VCaP (cell line): ENCODE results near the gene C11orf97.
A peak's percentile ranks its signal among the peaks of the same experiment; 100 is the strongest.
"Not testable (repeated sequence)": the region's sequence is repeated elsewhere in the genome, so short reads cannot be mapped to it uniquely, and the experiment has no call there.

Experiments used
- H3K27ac ChIP-seq: fragments of 450-650 bp; 2 replicates; pipeline ENCODE4 v1.5.1; 2017
- CTCF ChIP-seq: fragments of 450-650 bp; conservative IDR thresholded peaks from 2 replicates; pipeline ENCODE4 v1.5.1; 2017; ENCODE audit warnings: mild to moderate bottlenecking, moderate library complexity

Gene C11orf97

DNA sequence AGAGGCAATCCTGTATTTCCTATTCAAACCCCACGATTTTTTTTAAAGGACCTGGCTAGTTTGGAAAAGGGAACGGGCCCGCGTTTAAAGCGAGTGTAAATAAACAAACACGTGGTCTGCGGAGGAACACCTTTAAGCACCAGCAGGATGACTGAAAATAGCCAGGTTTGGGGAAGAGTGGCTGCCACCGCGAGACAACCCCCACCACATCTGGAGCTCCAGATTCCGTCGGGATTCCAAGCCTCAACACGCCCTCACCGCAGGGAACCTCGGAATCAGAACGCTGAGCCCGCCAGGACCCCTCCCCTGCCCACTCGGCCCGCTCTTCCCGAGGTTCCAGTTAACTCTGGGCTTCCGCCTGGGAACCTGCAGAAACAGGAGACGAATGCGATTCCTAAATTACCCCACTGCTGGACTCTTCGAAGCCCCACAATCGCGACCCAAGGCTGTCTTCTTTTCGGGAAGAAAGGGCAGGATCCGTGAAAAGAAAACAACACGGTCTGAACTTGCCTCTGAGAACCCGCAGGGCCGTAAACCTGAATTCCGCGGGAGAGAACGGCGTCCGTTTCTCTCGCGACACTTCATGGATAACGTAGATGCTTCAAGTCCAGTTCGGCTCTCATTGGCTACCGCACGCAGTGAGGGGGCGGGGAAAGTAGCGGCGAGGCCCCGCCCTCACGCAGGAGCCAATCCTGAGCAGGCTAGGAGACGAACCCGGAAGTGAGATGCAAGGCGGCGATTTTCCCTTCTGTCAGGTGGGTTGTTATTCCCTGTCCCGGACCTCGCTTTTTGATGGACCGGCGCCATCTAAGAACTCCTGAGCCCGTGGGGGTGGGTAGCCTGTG lies 18.8 kb upstream of the C11orf97 start, which contains the start of the genes ANKRD49 and MRE11:
TSS of gene ANKRD49 (plus strand) at position 704 of the 845 bp plus-strand sequence. CDS start 2,710 bp downstream, outside the sequence.
TSS of gene MRE11 (minus strand) at position 564 of the 845 bp plus-strand sequence. CDS start 1,043 bp downstream, outside the sequence.
- TF ChIP-seq CTCF: no peak

GRCh38 chr11:94494126-94494680 lies 18.1 kb upstream of the C11orf97 start:
- no peak for TF ChIP-seq CTCF
- H3K27ac ChIP-seq: peak overlapping the region; percentile 79

More for the DNA sequence above, 18.8 kb upstream of the C11orf97 start, which contains the start of the genes ANKRD49 and MRE11:
- H3K27ac ChIP-seq: peak within 1 kb of the TSS; percentile 79

GRCh38 chr11:94500181-94500580 lies 12.1 kb upstream of the C11orf97 start:
- no peak overlapping the region for H3K27ac ChIP-seq
- no peak for TF ChIP-seq CTCF

- TF ChIP-seq CTCF: no peak
- no peak overlapping the region for H3K27ac ChIP-seq
Measured at GRCh38 chr11:94501522-94501921, 10.7 kb upstream of the C11orf97 start.

DNA sequence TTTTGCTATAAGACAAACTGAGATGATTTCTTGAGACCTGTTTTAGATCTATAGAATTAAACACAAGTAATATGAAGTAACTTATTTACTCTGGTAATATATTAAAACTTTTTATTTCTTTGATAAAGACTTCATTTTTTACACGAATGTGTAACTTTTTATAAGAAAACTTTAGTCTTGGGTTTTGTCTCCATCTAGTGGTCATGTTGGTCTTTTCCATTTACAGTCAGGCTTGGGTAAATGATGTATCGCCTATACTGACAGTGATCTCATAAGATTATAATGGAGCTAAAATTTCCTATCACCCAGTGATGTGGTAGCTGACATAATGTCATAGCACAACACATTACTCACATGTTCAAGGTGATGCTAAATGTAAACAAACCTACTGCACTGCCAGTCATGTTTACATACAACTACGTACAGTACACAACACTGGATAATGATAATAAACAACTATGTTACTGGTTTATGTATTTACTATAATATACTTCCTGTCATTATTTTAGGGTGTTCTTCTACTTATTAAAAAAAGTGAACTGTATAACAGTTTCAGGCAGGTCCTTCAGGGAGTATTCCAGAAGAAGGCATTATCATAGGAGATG lies 7.5 kb upstream of the C11orf97 start:
- H3K27ac ChIP-seq: no peak overlapping the region
- peak; percentile 86 for TF ChIP-seq CTCF

DNA sequence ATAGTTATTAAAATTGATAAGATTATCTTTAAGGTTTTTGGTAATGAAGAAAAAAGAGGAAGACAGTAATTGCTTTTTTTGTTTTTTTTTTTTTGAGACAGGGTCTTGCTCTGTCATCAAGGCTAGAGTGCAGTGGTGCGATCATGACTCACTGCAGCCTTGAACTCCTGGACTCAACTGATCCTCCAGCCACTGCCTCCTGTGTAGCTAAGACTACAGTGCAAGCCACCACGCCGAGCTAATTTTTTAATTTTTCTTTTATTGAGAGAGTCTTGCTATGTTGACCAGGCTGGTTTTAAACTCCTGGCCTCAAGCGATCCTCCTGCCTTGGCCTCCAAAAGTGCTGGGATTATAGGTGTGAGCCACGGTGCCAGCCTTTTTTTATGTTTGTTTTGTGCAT lies 5.7 kb upstream of the C11orf97 start:
- H3K27ac ChIP-seq: not testable (repeated sequence)

DNA sequence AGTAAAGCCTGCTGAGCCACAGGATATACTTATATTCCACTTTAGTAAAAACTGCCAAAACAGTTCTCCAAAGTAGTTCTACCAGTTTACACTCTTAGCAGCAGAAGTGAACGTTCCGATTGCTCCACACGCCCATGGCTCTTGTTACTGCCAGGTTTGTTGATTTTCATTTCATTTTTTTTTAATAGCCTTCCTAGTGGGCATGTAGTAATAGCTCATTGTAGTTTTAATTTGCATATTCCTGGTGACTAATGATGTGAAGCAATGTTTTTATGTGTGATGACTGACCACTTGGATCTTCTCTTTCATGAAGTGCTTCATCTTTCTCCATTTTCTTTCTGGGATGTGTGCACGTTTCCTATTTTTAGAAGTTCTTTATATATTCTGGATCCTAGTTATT lies 4.8 kb upstream of the C11orf97 start:
- H3K27ac ChIP-seq: no peak overlapping the region
- no peak for TF ChIP-seq CTCF
